T-cell (primary cell): ENCODE results near the gene MAP7D2. TPM values are rescaled to one million over a fixed set of nuclear protein-coding genes. Genes with fewer than 3 reads are reported as not detected.

ENCODE experiments used
- ATAC-seq, 4 experiments: fragments of 200-7000 bp in 3 of 4; fragments of 150-1000 bp in 1 of 4; cut with Tn5 transposase; replicated peaks in 1 of 4; 1 replicate in 3 of 4; 2 replicates in 1 of 4; pipeline ENCODE4 v1.10.0; 2021; ENCODE audit warnings: moderate library complexity in 3 of 4, mild to moderate bottlenecking in 2 of 4, moderate number of reproducible peaks in 1 of 4
- CTCF ChIA-PET, 2 donors: fragments of 300-600 bp; sonication (Branson Sonifier 250); formaldehyde crosslinking; loops; one replicate each; lab custom pipeline; 2022; ENCODE audit warnings: antibody characterized with exemption in 2 of 2; lab: Charles Lee
- POLR2A ChIA-PET, 2 donors: fragments of 300-600 bp; sonication (Branson Sonifier 250); formaldehyde crosslinking; loops; one replicate each; lab custom pipeline; 2022; ENCODE audit warnings: antibody characterized with exemption in 2 of 2; lab: Charles Lee
- DNase-seq, 35 experiments: peaks; one replicate each; pipeline versions ENCODE4 v3.0.0 to v3.0.0-alpha.2; 2013 to 2023
- H3K27ac ChIP-seq: one replicate; pipeline ENCODE4 v1.5.1; 2013; ENCODE audit warnings: low read length
- H3K27me3 ChIP-seq, 2 experiments: replicated peaks in 1 of 2; 1 replicate in 1 of 2; 2 replicates in 1 of 2; pipeline versions ENCODE4 v1.6.1 to v1.7.0; 2013; ENCODE audit warnings: low read length in 1 of 2, mixed read lengths in 1 of 2; ENCODE audit not compliant: control insufficient read depth in 2 of 2, insufficient read depth in 2 of 2; ENCODE audit errors: extremely low read depth in 1 of 2
- H3K36me3 ChIP-seq, 2 donors: 1 replicate in 1 of 2; 2 replicates in 1 of 2; pipeline versions ENCODE4 v1.6.1 to v1.7.0; 2013; ENCODE audit warnings: low read length in 1 of 2; ENCODE audit not compliant: control insufficient read depth in 2 of 2, insufficient read depth in 1 of 2; ENCODE audit errors: extremely low read depth in 1 of 2
- H3K4me1 ChIP-seq, 2 experiments: 1 replicate in 1 of 2; 2 replicates in 1 of 2; pipeline versions ENCODE4 v1.6.1 to v1.7.0; 2013; ENCODE audit warnings: low read length in 2 of 2, mixed read lengths in 1 of 2; ENCODE audit not compliant: insufficient read depth in 2 of 2, control insufficient read depth in 1 of 2; ENCODE audit errors: extremely low read depth in 1 of 2
- H3K4me3 ChIP-seq, 2 donors: 1 replicate in 1 of 2; 2 replicates in 1 of 2; pipeline versions ENCODE4 v1.5.1 to v1.7.0; 2013; ENCODE audit warnings: mild to moderate bottlenecking in 2 of 2, low read length in 1 of 2, moderate library complexity in 1 of 2; ENCODE audit not compliant: control insufficient read depth in 1 of 2; ENCODE audit errors: extremely low read depth in 1 of 2
- H3K9me3 ChIP-seq: 2 replicates; pipeline ENCODE4 v1.7.0; 2013
- H3K27ac Mint-ChIP-seq, 2 donors: one replicate each; pipeline ENCODE4 v1.8.0; 2020 to 2021; ENCODE audit warnings: mild to moderate bottlenecking in 2 of 2, mixed read lengths in 2 of 2
- H3K27me3 Mint-ChIP-seq, 2 donors: one replicate each; pipeline ENCODE4 v1.8.0; 2021 to 2022; ENCODE audit warnings: mixed read lengths in 2 of 2
- H3K36me3 Mint-ChIP-seq: one replicate; pipeline ENCODE4 v1.8.0; 2021; ENCODE audit warnings: mixed read lengths
- H3K4me1 Mint-ChIP-seq, 3 donors: one replicate each; pipeline ENCODE4 v1.8.0; 2020 to 2022; ENCODE audit warnings: mixed read lengths in 3 of 3, mild to moderate bottlenecking in 1 of 3
- H3K4me3 Mint-ChIP-seq, 3 donors: one replicate each; pipeline ENCODE4 v1.8.0; 2020 to 2022; ENCODE audit warnings: mild to moderate bottlenecking in 3 of 3, mixed read lengths in 3 of 3, moderate library complexity in 3 of 3
- H3K9me3 Mint-ChIP-seq, 3 donors: one replicate each; pipeline ENCODE4 v1.8.0; 2020 to 2022; ENCODE audit warnings: mixed read lengths in 3 of 3
- WGBS: methylation state at CpG from one replicate; pipeline ENCODE4 v1.1.5; 2013; ENCODE audit warnings: missing lambda C conversion rate; ENCODE audit not compliant: insufficient coverage; 5-methylcytosine and 5-hydroxymethylcytosine counted together
- total RNA-seq, 35 experiments: library from RNA in 6 of 35; stranded (reverse) in 6 of 35; fragments of 120-200 nt in 1 of 35; gene quantifications; one replicate each; pipeline versions ENCODE4 v1.2.1 to v1.2.4 and lab custom pipeline; 2013 to 2026

The MAP7D2 gene
- total RNA-seq, 5 donors from 2014 or later (not counting 1 experiment from before 2014, with no cell fraction given): 0.13 to 0.83 (median 0.65) TPM; not detected in 1

GRCh38 chrX:20059467-20060128 is 57.1 kb downstream of the MAP7D2 start:
- Mint-ChIP-seq H3K27me3 (no peaks in the 10 kb centered on the region), H3K4me3 (no peak overlapping the region), H3K27ac (no peak overlapping the region), H3K9me3 (no peaks in the 10 kb centered on the region), H3K36me3 (no peaks in the 10 kb centered on the region), H3K4me1 (peaks cover 7 to 9% (median 8%) of the 10 kb centered on the region in 3 donors)
- H3K36me3 ChIP-seq: no peaks in the 10 kb centered on the region
- 96% methylated on average over 3 of the region's 5 CpGs for WGBS
- no peak overlapping the region for H3K27ac ChIP-seq
- ChIA-PET POLR2A (no interaction called here), CTCF (no interaction called here)
- ATAC-seq (no peak), DNase-seq (no peak)
- no peaks in the 10 kb centered on the region for H3K27me3 ChIP-seq
- no peaks in the 10 kb centered on the region for H3K4me1 ChIP-seq
- no peaks in the 10 kb centered on the region for H3K9me3 ChIP-seq
- no peak overlapping the region for H3K4me3 ChIP-seq

DNA sequence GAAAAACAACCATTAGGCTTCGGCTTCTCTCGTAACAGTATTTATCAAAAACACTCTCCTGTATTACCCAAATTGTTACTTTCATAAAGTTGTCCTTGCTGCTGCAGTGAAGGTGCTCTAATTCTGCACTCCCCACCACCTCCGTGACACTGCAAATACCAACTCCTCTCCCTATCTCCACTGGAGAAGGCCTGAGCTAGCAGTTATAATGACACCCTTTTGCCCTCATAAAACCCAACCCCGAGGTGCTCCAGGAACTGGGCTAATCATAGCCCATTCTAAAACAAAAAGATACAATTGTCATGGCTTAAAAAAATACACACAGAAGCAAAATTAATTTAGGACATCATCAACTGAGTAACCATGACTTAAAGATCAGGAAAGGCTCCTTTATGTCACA is 59.2 kb downstream of the MAP7D2 start:
- peaks cover 7 to 9% (median 8%) of the 10 kb centered on the region in 3 donors for H3K4me1 Mint-ChIP-seq
- no peak overlapping the region for H3K4me3 Mint-ChIP-seq
- no peak for ATAC-seq
- ChIA-PET POLR2A (no interaction called here), CTCF (no interaction called here)
- Histone ChIP-seq H3K27me3 (no peaks in the 10 kb centered on the region), H3K4me1 (no peaks in the 10 kb centered on the region), H3K27ac (no peak overlapping the region), H3K9me3 (no peaks in the 10 kb centered on the region), H3K36me3 (no peaks in the 10 kb centered on the region), H3K4me3 (no peak overlapping the region)
- DNase-seq: no peak
- H3K9me3 Mint-ChIP-seq: no peaks in the 10 kb centered on the region
- H3K36me3 Mint-ChIP-seq: no peaks in the 10 kb centered on the region
- no peaks in the 10 kb centered on the region for H3K27me3 Mint-ChIP-seq
- H3K27ac Mint-ChIP-seq: no peak overlapping the region
- 100% methylated on average over 1 of the region's 4 CpGs for WGBS

DNA sequence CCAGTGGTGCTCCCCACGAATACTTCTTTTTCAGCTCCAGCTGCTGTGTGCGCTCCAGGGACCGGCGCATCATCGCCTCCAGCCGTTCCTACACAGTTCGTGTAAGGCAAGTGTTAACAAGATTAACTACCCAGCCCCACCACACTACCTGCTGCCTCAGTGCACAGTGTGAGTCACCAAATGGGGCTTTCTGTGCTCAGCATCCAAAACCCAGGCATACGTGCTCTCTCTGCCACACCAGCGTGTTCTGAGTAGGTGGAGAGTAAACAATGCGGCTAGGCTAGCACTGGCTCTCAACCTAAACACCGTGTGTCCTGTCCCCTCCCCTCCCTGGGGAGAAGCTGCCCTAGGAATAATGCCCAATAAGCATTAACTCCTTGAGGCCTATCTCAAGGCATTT is 60.0 kb downstream of the MAP7D2 start:
- no peak overlapping the region for H3K27ac ChIP-seq
- ChIA-PET POLR2A (no interaction called here), CTCF (no interaction called here)
- H3K9me3 ChIP-seq: no peaks in the 10 kb centered on the region
- Mint-ChIP-seq H3K36me3 (no peaks in the 10 kb centered on the region), H3K27ac (no peak overlapping the region), H3K9me3 (no peaks in the 10 kb centered on the region), H3K4me1 (peaks cover 6 to 7% (median 7%) of the 10 kb centered on the region in 3 donors), H3K27me3 (no peaks in the 10 kb centered on the region), H3K4me3 (no peak overlapping the region)
- H3K4me1 ChIP-seq: no peaks in the 10 kb centered on the region
- H3K36me3 ChIP-seq: no peaks in the 10 kb centered on the region
- DNase-seq (no peak), ATAC-seq (no peak)
- no peak overlapping the region for H3K4me3 ChIP-seq
- WGBS: 92% methylated on average over 6 of the region's 11 CpGs
- H3K27me3 ChIP-seq: no peaks in the 10 kb centered on the region

GRCh38 chrX:20053537-20053936 is 63.2 kb downstream of the MAP7D2 start:
- H3K27ac Mint-ChIP-seq: no peak overlapping the region
- no peaks in the 10 kb centered on the region for H3K4me1 Mint-ChIP-seq
- no peaks in the 10 kb centered on the region for H3K36me3 Mint-ChIP-seq
- no peak overlapping the region for H3K4me3 ChIP-seq
- no peaks in the 10 kb centered on the region for H3K9me3 Mint-ChIP-seq
- H3K27me3 ChIP-seq: no peaks in the 10 kb centered on the region
- ChIA-PET CTCF (no interaction called here), POLR2A (no interaction called here)
- no peak overlapping the region for H3K4me3 Mint-ChIP-seq
- no peak for DNase-seq
- WGBS: no CpG with 5 or more reads among the region's 8 CpGs
- no peaks in the 10 kb centered on the region for H3K4me1 ChIP-seq
- no peak overlapping the region for H3K27ac ChIP-seq
- H3K9me3 ChIP-seq: no peaks in the 10 kb centered on the region
- H3K36me3 ChIP-seq: no peaks in the 10 kb centered on the region
- H3K27me3 Mint-ChIP-seq: no peaks in the 10 kb centered on the region
- ATAC-seq: no peak

DNA sequence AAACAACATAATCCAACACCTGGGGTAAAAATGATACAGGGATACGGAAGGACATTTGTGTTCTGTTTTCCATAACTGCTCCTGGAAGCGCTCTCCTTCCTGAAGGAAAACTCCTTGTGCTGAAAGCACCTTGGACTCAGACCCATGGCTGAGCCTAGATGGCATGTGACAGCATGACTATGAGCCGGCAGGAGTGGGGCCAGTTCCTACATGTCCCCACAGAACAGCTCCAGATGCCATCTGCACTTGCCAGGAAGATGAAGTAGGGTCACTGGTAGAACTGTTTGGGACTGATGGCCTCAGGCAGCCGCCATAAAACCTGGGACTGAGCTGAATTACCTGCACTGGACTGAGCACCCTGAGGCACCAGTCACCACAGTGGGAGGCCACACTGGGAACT is 69.8 kb downstream of the MAP7D2 start:
- H3K4me1 Mint-ChIP-seq: no peaks in the 10 kb centered on the region
- H3K36me3 ChIP-seq: no peaks in the 10 kb centered on the region
- H3K27ac ChIP-seq: no peak overlapping the region
- no peak overlapping the region for H3K4me3 Mint-ChIP-seq
- 83% methylated on average over 1 of the region's 4 CpGs for WGBS
- no peaks in the 10 kb centered on the region for H3K27me3 ChIP-seq
- H3K27me3 Mint-ChIP-seq: no peaks in the 10 kb centered on the region
- H3K9me3 Mint-ChIP-seq: no peaks in the 10 kb centered on the region
- no peak for DNase-seq
- H3K27ac Mint-ChIP-seq: no peak overlapping the region
- H3K36me3 Mint-ChIP-seq: no peaks in the 10 kb centered on the region
- POLR2A ChIA-PET: no interaction called here
- no peaks in the 10 kb centered on the region for H3K4me1 ChIP-seq
- no peaks in the 10 kb centered on the region for H3K9me3 ChIP-seq
- CTCF ChIA-PET: no interaction called here
- H3K4me3 ChIP-seq: no peak overlapping the region
- ATAC-seq: no peak

GRCh38 chrX:20046223-20046622 is 70.5 kb downstream of the MAP7D2 start:
- no peaks in the 10 kb centered on the region for H3K27me3 Mint-ChIP-seq
- H3K27ac ChIP-seq: no peak overlapping the region
- H3K4me1 Mint-ChIP-seq: no peaks in the 10 kb centered on the region
- H3K4me1 ChIP-seq: no peaks in the 10 kb centered on the region
- no peaks in the 10 kb centered on the region for H3K36me3 Mint-ChIP-seq
- ATAC-seq (no peak), DNase-seq (no peak)
- H3K9me3 ChIP-seq: no peaks in the 10 kb centered on the region
- H3K4me3 Mint-ChIP-seq: no peak overlapping the region
- ChIA-PET POLR2A (no interaction called here), CTCF (no interaction called here)
- no peaks in the 10 kb centered on the region for H3K27me3 ChIP-seq
- no peak overlapping the region for H3K27ac Mint-ChIP-seq
- no CpG with 5 or more reads among the region's 1 CpG for WGBS
- no peaks in the 10 kb centered on the region for H3K9me3 Mint-ChIP-seq
- H3K36me3 ChIP-seq: no peaks in the 10 kb centered on the region
- H3K4me3 ChIP-seq: no peak overlapping the region

- ChIA-PET CTCF (no interaction called here), POLR2A (no interaction called here)
- H3K27ac Mint-ChIP-seq: no peak overlapping the region
- peaks cover 0 to 3% of the 10 kb centered on the region in 2 donors for H3K27me3 Mint-ChIP-seq
- H3K4me1 ChIP-seq: no peaks in the 10 kb centered on the region
- H3K36me3 ChIP-seq: no peaks in the 10 kb centered on the region
- no peaks in the 10 kb centered on the region for H3K36me3 Mint-ChIP-seq
- H3K9me3 ChIP-seq: no peaks in the 10 kb centered on the region
- H3K4me1 Mint-ChIP-seq: no peaks in the 10 kb centered on the region
- no peak for ATAC-seq
- H3K27ac ChIP-seq: no peak overlapping the region
- H3K9me3 Mint-ChIP-seq: no peaks in the 10 kb centered on the region
- no peak for DNase-seq
- no CpG with 5 or more reads among the region's 7 CpGs for WGBS
- H3K27me3 ChIP-seq: no peaks in the 10 kb centered on the region
- H3K4me3 ChIP-seq: no peak overlapping the region
- no peak overlapping the region for H3K4me3 Mint-ChIP-seq
These were observed 74.5 kb downstream of the MAP7D2 start for GRCh38 chrX:20042221-20042620.
